ENCODE measurements around the gene RAC3.

The RAC3 gene

GRCh38 chr17:82059272-82060000 is 28.0 kb downstream of the RAC3 start:
- no peak overlapping the region for H3K4me3 ChIP-seq (ENCODE audit: low read length)
- no peak for DNase-seq (ENCODE audit: low read depth)
- TF ChIP-seq, protein P1, sequence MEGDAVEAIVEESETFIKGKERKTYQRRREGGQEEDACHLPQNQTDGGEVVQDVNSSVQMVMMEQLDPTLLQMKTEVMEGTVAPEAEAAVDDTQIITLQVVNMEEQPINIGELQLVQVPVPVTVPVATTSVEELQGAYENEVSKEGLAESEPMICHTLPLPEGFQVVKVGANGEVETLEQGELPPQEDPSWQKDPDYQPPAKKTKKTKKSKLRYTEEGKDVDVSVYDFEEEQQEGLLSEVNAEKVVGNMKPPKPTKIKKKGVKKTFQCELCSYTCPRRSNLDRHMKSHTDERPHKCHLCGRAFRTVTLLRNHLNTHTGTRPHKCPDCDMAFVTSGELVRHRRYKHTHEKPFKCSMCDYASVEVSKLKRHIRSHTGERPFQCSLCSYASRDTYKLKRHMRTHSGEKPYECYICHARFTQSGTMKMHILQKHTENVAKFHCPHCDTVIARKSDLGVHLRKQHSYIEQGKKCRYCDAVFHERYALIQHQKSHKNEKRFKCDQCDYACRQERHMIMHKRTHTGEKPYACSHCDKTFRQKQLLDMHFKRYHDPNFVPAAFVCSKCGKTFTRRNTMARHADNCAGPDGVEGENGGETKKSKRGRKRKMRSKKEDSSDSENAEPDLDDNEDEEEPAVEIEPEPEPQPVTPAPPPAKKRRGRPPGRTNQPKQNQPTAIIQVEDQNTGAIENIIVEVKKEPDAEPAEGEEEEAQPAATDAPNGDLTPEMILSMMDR (IDR thresholded peaks at IDR 0.05; ENCODE audit: insufficient read depth, low read depth, low read length, missing control alignments): no peak

DNA sequence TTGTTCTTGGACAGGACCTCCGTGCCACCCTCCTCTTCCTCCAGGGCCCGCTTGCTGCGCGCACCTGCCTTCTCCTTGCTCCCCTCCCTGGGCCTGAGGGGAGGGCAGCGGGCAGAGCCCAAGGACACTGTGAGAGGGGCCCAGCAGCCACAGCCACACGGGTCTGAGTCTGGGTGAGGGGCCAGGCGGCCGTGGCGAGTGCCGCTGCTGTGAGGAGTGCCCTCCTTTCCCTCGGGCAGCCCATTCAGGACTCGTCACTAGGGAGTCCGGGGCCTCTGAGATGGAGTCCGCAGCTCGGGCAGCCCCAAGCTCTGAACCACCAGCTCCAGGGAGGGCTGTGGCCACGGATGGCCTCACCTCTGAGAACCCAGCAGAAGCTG is 28.5 kb downstream of the RAC3 start:
- H3K4me3 ChIP-seq (ENCODE audit: low read length): no peak overlapping the region
- TF ChIP-seq, protein P1 (IDR thresholded peaks at IDR 0.05; ENCODE audit: insufficient read depth, low read depth, low read length, missing control alignments): no peak
- DNase-seq (ENCODE audit: low read depth): no peak

DNA sequence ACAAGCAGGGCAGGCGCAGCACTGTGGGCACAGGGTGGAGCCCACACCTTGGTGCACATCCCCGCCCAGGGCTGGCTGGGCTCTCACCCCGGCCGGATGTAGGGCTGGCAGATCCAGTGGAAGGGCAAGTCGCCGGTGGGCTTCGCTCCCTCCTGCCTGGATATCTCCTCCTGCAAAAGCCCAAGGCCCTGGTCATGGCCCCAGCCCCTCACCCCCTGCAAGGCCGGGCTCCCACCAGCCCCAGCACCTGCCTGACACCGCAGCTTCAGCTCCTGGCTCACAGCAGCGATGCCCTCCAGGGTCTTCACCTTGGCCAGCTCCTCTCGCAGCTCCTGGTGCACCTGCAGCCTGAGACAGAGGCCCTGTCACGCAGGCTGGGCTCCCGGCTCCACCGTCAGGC is 29.1 kb downstream of the RAC3 start:
- TF ChIP-seq, protein P1 (IDR thresholded peaks at IDR 0.05; ENCODE audit: insufficient read depth, low read depth, low read length, missing control alignments): no peak
- DNase-seq (ENCODE audit: low read depth): no peak
- H3K4me3 ChIP-seq (ENCODE audit: low read length): no peak overlapping the region

GRCh38 chr17:82061047-82061925 is 29.8 kb downstream of the RAC3 start:
- no peak overlapping the region for H3K4me3 ChIP-seq (ENCODE audit: low read length)
- DNase-seq (ENCODE audit: low read depth): no peak
- TF ChIP-seq, protein P1 (IDR thresholded peaks at IDR 0.05; ENCODE audit: insufficient read depth, low read depth, low read length, missing control alignments): no peak

DNA sequence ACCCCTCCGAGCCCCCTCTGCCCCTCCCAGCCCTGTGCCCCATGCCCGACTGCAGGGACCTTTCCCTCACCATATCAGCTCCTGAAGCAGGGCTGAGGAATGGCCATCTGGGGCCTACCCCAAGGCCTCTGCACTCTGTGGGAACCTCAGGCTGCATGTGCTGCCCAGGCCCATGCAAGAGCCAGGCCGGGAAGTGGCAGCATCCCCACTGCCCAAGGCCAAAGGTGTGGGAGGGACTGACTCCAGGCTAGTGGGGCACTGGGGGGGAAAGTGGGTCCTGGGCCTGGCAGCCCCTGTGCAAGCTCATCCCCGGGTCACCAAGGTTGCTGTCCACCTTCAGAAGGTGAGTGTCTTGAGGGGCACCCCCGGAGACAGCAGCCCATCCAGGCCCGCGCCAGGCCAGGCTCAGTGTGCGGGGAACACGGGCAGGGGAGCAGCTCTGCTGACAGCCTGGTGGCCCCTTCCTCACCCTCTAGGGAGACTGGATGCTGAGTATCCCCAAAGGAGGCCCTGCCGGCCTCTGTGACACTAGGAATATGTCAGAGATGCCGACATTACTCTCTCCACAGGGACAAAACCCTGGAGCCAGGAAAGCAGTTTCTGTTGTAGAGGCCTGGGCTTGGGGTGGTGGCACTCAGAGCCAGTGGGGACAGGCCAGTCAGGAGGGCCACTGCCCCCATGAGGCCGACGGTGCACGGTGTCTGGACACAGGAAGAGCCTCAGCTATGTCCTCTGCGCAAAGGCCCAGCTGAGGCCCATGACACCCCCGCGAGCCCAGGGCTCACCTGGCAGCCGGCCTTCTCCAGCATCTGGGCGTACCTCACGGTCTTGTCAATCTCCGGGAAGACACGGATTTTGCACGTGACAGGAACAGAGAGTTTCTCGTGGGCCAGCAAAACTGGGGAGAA is 30.9 kb downstream of the RAC3 start:
- TF ChIP-seq, protein P1 (IDR thresholded peaks at IDR 0.05; ENCODE audit: insufficient read depth, low read depth, low read length, missing control alignments): no peak
- DNase-seq (ENCODE audit: low read depth): no peak
- H3K4me3 ChIP-seq (ENCODE audit: low read length): no peak overlapping the region

GRCh38 chr17:82062984-82063368 is 31.5 kb downstream of the RAC3 start:
- no peak for DNase-seq (ENCODE audit: low read depth)
- no peak overlapping the region for H3K4me3 ChIP-seq (ENCODE audit: low read length)
- TF ChIP-seq, protein P1 (IDR thresholded peaks at IDR 0.05; ENCODE audit: insufficient read depth, low read depth, low read length, missing control alignments): no peak
